Measurements from ENCODE around the gene KBTBD3. TPM values are rescaled to one million over a fixed set of nuclear protein-coding genes. Genes with fewer than 3 reads are reported as not detected.

The KBTBD3 gene
- total RNA-seq, 6 donors from 2014 or later: 1.2 to 9.6 (median 6.2) TPM

GRCh38 chr11:106077609-106078455 lies 685 bp upstream of the KBTBD3 start, which contains the start of gene AASDHPPT:
Gene AASDHPPT (plus strand): TSS chr11:106077662. CDS start chr11:106077711, 49 bp downstream.
- ATAC-seq (ENCODE audit: low FRiP score in 2 of 2) (peak; percentile 37 to 59), DNase-seq (peak; percentile 19 to 96)
- Histone ChIP-seq H3K9me3 (no peaks in the 10 kb centered on the region), H3K27ac (peak within 1 kb of the TSS; percentile 93 to 99 (median 96)), H3K4me1 (peaks cover 35 to 55% (median 46%) of the 10 kb centered on the region in 4 donors), H3K36me3 (peaks cover 0 to 23% (median 5%) of the 10 kb centered on the region in 4 donors), H3K27me3 (no peaks in the 10 kb centered on the region), H3K4me3 (peak within 1 kb of the TSS; percentile 66 to 81 (median 80))
- TF ChIP-seq EP300 (IDR thresholded peaks at IDR 0.05) (no peak), CTCF (IDR thresholded peaks at IDR 0.05) (peak in 1 of 6 experiments; percentile 13), POLR2AphosphoS5 (IDR thresholded peaks at IDR 0.05) (peak; percentile 80 to 82), POLR2A (IDR thresholded peaks at IDR 0.05) (peak in 2 of 4 donors; percentile 56 to 68)
- 0 to 1% methylated on average over 18 to 55 of the region's 55 CpGs for WGBS, 2 donors

GRCh38 chr11:106076171-106076918 lies 802 bp downstream of the KBTBD3 start:
- Histone ChIP-seq H3K27ac (peak overlapping the region; percentile 82 to 99 (median 95)), H3K4me1 (peaks cover 33 to 43% (median 36%) of the 10 kb centered on the region in 4 donors), H3K27me3 (no peaks in the 10 kb centered on the region), H3K9me3 (no peaks in the 10 kb centered on the region), H3K4me3 (peak overlapping the region; percentile 66 to 81 (median 80)), H3K36me3 (peaks cover 0 to 16% (median 5%) of the 10 kb centered on the region in 4 donors)
- WGBS, 2 donors: 14 to 15% methylated on average over 19 of the region's 19 CpGs
- no peak for TF ChIP-seq POLR2A (IDR thresholded peaks at IDR 0.05)
- no peak for TF ChIP-seq CTCF (IDR thresholded peaks at IDR 0.05)
- no peak for TF ChIP-seq POLR2AphosphoS5 (IDR thresholded peaks at IDR 0.05)
- no peak for TF ChIP-seq EP300 (IDR thresholded peaks at IDR 0.05)
- no peak for ATAC-seq (ENCODE audit: low FRiP score in 2 of 2)
- peak in 1 of 2 donors; percentile 21 for DNase-seq

GRCh38 chr11:106072804-106073203 lies 4.3 kb downstream of the KBTBD3 start:
- TF ChIP-seq EP300 (IDR thresholded peaks at IDR 0.05): no peak
- TF ChIP-seq CTCF (IDR thresholded peaks at IDR 0.05): no peak
- TF ChIP-seq POLR2A (IDR thresholded peaks at IDR 0.05): no peak
- no peak for TF ChIP-seq POLR2AphosphoS5 (IDR thresholded peaks at IDR 0.05)
- Histone ChIP-seq H3K27ac (no peak overlapping the region), H3K36me3 (no peaks in the 10 kb centered on the region), H3K4me3 (no peak overlapping the region), H3K27me3 (no peaks in the 10 kb centered on the region), H3K4me1 (peaks cover 7 to 12% (median 8%) of the 10 kb centered on the region in 4 donors), H3K9me3 (no peaks in the 10 kb centered on the region)
- DNase-seq (no peak), ATAC-seq (ENCODE audit: low FRiP score in 2 of 2) (no peak)
- WGBS, 2 donors: 82 to 89% methylated on average over 1 of the region's 1 CpG

GRCh38 chr11:106070606-106071005 lies 6.5 kb downstream of the KBTBD3 start:
- Histone ChIP-seq H3K4me1 (peaks cover under 1 to 5% (median 2%) of the 10 kb centered on the region in 4 donors), H3K4me3 (no peak overlapping the region), H3K27ac (no peak overlapping the region), H3K36me3 (no peaks in the 10 kb centered on the region), H3K27me3 (no peaks in the 10 kb centered on the region), H3K9me3 (no peaks in the 10 kb centered on the region)
- no peak for ATAC-seq (ENCODE audit: low FRiP score in 2 of 2)
- TF ChIP-seq POLR2A (IDR thresholded peaks at IDR 0.05) (no peak), EP300 (IDR thresholded peaks at IDR 0.05) (no peak), POLR2AphosphoS5 (IDR thresholded peaks at IDR 0.05) (no peak), CTCF (IDR thresholded peaks at IDR 0.05) (no peak)
- WGBS, 2 donors: 84 to 85% methylated on average over 3 of the region's 3 CpGs
- no peak for DNase-seq
